NCI-H2107 (cell line): ENCODE measurements around the gene MADCAM1.

ENCODE experiments used
- DNase-seq: peaks from one replicate; lab custom pipeline; 2025; lab: John Stamatoyannopoulos, UW

Gene MADCAM1

GRCh38 chr19:488505-489417 is 7.5 kb upstream of the MADCAM1 start:
- peak; percentile 79 for DNase-seq

- DNase-seq: no peak
These were observed 6.7 kb upstream of the MADCAM1 start for GRCh38 chr19:489418-490196.

GRCh38 chr19:491146-491741 is 5.0 kb upstream of the MADCAM1 start:
- DNase-seq: no peak

- no peak for DNase-seq
These were observed 4.2 kb upstream of the MADCAM1 start for GRCh38 chr19:492091-492531.

- DNase-seq: no peak
These were observed 2.7 kb upstream of the MADCAM1 start for GRCh38 chr19:493391-494170.

GRCh38 chr19:494171-495080 is 1.9 kb upstream of the MADCAM1 start:
- no peak for DNase-seq

GRCh38 chr19:495081-495401 is 1.2 kb upstream of the MADCAM1 start:
- DNase-seq: no peak

- no peak for DNase-seq
These were observed 729 bp upstream of the MADCAM1 start for GRCh38 chr19:495402-496111.

- DNase-seq: no peak
These were observed 700 bp downstream of the MADCAM1 start for GRCh38 chr19:496986-497385.

- no peak for DNase-seq
These were observed 1.2 kb downstream of the MADCAM1 start for GRCh38 chr19:497491-497868.

- DNase-seq: no peak
These were observed 1.7 kb downstream of the MADCAM1 start for GRCh38 chr19:497869-498510.

GRCh38 chr19:498511-498891 is 2.2 kb downstream of the MADCAM1 start:
- no peak for DNase-seq

- no peak for DNase-seq
These were observed 2.8 kb downstream of the MADCAM1 start for GRCh38 chr19:498977-499623.

GRCh38 chr19:501646-502045 is 5.4 kb downstream of the MADCAM1 start:
- DNase-seq: no peak

GRCh38 chr19:504616-505015 is 8.3 kb downstream of the MADCAM1 start:
- no peak for DNase-seq

GRCh38 chr19:506404-507285 is 10.4 kb downstream of the MADCAM1 start:
- peak; percentile 98 for DNase-seq

GRCh38 chr19:507286-508203 is 11.3 kb downstream of the MADCAM1 start, which contains the start of gene TPGS1:
Gene TPGS1, plus strand, starts transcription at chr19:507497. Its CDS starts 10 bp downstream, at chr19:507507.
- DNase-seq: peak; percentile 98
